C4-2B (cell line): ENCODE data around the gene BLMH.

Source experiments
- H3K27ac ChIP-seq: fragments of 450-650 bp; 2 replicates; pipeline ENCODE4 v1.5.1; 2017
- CTCF ChIP-seq: fragments of 450-650 bp; conservative IDR thresholded peaks from 2 replicates; pipeline ENCODE4 v1.5.1; 2017; ENCODE audit warnings: mild to moderate bottlenecking
- ZFX ChIP-seq: fragments of 450-650 bp; IDR thresholded peaks from 2 replicates; pipeline ENCODE4 v1.6.1; 2017

The BLMH gene

GRCh38 chr17:30221346-30221745, 70.4 kb downstream of the BLMH start:
- no peak for TF ChIP-seq ZFX
- TF ChIP-seq CTCF = no peak
- H3K27ac ChIP-seq = no peak overlapping the region

- no peak for TF ChIP-seq ZFX
- no peak for TF ChIP-seq CTCF
- no peak overlapping the region for H3K27ac ChIP-seq
Observed at GRCh38 chr17:30220414-30220813, 71.3 kb downstream of the BLMH start.

GRCh38 chr17:30219833-30220232, 71.9 kb downstream of the BLMH start:
- H3K27ac ChIP-seq = no peak overlapping the region
- no peak for TF ChIP-seq ZFX

GRCh38 chr17:30219315-30219714, 72.4 kb downstream of the BLMH start:
- TF ChIP-seq ZFX = no peak
- TF ChIP-seq CTCF = no peak
- H3K27ac ChIP-seq = no peak overlapping the region

- TF ChIP-seq ZFX = no peak
- no peak for TF ChIP-seq CTCF
Observed at GRCh38 chr17:30218799-30219198, 72.9 kb downstream of the BLMH start.

GRCh38 chr17:30217746-30218245, 73.9 kb downstream of the BLMH start:
- TF ChIP-seq ZFX (no peak), CTCF (no peak)
- no peak overlapping the region for H3K27ac ChIP-seq

More at GRCh38 chr17:30218799-30219198, 72.9 kb downstream of the BLMH start:
- H3K27ac ChIP-seq = no peak overlapping the region

- H3K27ac ChIP-seq = no peak overlapping the region
Observed at GRCh38 chr17:30217054-30217453, 74.7 kb downstream of the BLMH start.

More at GRCh38 chr17:30217054-30217453, 74.7 kb downstream of the BLMH start:
- TF ChIP-seq CTCF (no peak), ZFX (no peak)
